ENCODE results near the gene ABHD12B. TPM values are rescaled to one million over a fixed set of nuclear protein-coding genes. Genes with fewer than 3 reads are reported as not detected.

The ABHD12B gene
- total RNA-seq, 4 donors from 2014 or later = not detected

DNA sequence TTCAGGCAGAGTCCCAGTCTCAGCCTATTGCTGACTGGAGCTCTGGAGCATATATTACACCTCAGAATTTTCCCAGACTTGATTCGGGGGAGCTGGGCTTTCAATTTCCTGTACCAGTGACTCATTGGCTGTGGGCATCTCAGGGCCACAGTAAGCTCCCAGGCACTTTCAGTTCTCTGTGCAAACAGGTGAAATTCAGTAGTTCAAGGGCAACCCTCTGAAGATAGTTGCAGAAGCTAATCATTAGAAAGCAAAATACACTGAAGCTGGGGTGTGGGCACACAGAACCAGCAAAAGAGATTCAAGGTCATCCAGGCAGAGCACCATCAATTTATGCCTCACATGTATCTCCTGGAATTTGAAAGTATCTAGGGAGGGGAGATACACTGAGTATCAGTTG, 32.8 kb upstream of the ABHD12B start:
- Histone ChIP-seq H3K4me1 (no peaks in the 10 kb centered on the region), H3K4me3 (no peak overlapping the region), H3K36me3 (no peaks in the 10 kb centered on the region), H3K9me3 (no peaks in the 10 kb centered on the region), H3K27me3 (peaks cover 7% of the 10 kb centered on the region), H3K27ac (no peak overlapping the region)
- TF ChIP-seq POLR2A (IDR thresholded peaks at IDR 0.05) (no peak), POLR2AphosphoS5 (IDR thresholded peaks at IDR 0.05) (no peak), EP300 (IDR thresholded peaks at IDR 0.05) (no peak)
- TF ChIP-seq, protein P1, sequence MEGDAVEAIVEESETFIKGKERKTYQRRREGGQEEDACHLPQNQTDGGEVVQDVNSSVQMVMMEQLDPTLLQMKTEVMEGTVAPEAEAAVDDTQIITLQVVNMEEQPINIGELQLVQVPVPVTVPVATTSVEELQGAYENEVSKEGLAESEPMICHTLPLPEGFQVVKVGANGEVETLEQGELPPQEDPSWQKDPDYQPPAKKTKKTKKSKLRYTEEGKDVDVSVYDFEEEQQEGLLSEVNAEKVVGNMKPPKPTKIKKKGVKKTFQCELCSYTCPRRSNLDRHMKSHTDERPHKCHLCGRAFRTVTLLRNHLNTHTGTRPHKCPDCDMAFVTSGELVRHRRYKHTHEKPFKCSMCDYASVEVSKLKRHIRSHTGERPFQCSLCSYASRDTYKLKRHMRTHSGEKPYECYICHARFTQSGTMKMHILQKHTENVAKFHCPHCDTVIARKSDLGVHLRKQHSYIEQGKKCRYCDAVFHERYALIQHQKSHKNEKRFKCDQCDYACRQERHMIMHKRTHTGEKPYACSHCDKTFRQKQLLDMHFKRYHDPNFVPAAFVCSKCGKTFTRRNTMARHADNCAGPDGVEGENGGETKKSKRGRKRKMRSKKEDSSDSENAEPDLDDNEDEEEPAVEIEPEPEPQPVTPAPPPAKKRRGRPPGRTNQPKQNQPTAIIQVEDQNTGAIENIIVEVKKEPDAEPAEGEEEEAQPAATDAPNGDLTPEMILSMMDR (IDR thresholded peaks at IDR 0.05) = no peak
- ATAC-seq = no peak
- 83% methylated on average over 1 of the region's 1 CpG; no CpG with 5 or more reads in 1 of the 2 donors for WGBS, 2 donors (ENCODE audit: low coverage in 1 of 2)

DNA sequence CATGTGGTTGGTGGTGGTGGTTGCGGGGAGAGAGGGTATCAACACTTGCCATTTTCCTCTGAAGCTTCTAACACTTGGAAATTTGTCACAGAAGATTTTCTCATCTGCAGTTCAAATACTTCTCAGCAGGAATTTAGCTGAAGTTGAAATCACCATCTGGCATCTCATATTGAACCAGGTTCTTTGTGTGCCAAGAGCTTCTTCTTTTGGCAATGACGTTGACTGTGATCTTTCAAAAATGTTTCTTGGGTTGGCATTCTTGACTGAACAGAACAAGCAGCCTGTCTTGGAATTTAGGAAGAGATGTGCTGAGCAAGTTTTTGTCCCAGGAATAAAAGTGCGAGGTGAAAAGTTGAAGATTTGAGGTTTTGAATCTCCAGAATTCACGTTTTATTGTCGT, 32.2 kb upstream of the ABHD12B start:
- no peak overlapping the region for H3K27ac ChIP-seq
- no peaks in the 10 kb centered on the region for H3K36me3 ChIP-seq
- 86 to 90% methylated on average over 5 of the region's 5 CpGs for WGBS, 2 donors (ENCODE audit: low coverage in 1 of 2)
- no peak for ATAC-seq
- no peak overlapping the region for H3K4me3 ChIP-seq
- H3K4me1 ChIP-seq = no peaks in the 10 kb centered on the region
- peaks cover 7% of the 10 kb centered on the region for H3K27me3 ChIP-seq
- TF ChIP-seq, protein P1 (IDR thresholded peaks at IDR 0.05) = no peak
- no peak for TF ChIP-seq POLR2AphosphoS5 (IDR thresholded peaks at IDR 0.05)
- no peak for TF ChIP-seq POLR2A (IDR thresholded peaks at IDR 0.05)
- TF ChIP-seq EP300 (IDR thresholded peaks at IDR 0.05) = no peak
- no peaks in the 10 kb centered on the region for H3K9me3 ChIP-seq

DNA sequence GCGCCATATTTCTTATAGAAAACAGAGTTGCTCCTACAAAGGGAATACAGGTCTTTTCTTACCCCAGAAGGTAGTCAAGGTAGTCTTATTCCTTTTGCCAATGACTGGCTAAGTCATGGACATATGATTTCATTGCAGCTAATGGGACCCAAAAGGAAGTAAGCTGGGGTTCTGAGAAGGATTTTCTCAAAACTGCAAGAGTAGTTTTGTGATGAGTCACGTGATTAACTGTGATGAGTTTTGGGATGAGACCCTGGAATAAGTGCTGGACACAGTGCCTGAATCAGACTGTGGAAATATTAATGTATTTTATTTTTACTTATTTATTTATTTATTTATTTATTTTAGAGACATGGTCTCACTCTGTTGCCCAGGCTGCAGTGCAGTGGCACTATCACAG, 27.5 kb upstream of the ABHD12B start:
- H3K36me3 ChIP-seq = no peaks in the 10 kb centered on the region
- ATAC-seq = no peak
- WGBS, 2 donors (ENCODE audit: low coverage in 1 of 2) = 100% methylated on average over 2 of the region's 2 CpGs
- peaks cover 7% of the 10 kb centered on the region for H3K27me3 ChIP-seq
- no peak overlapping the region for H3K4me3 ChIP-seq
- TF ChIP-seq, protein P1 (IDR thresholded peaks at IDR 0.05) = no peak
- TF ChIP-seq POLR2A (IDR thresholded peaks at IDR 0.05) (no peak), POLR2AphosphoS5 (IDR thresholded peaks at IDR 0.05) (no peak), EP300 (IDR thresholded peaks at IDR 0.05) (no peak)
- no peak overlapping the region for H3K27ac ChIP-seq
- H3K4me1 ChIP-seq = no peaks in the 10 kb centered on the region
- H3K9me3 ChIP-seq = no peaks in the 10 kb centered on the region

DNA sequence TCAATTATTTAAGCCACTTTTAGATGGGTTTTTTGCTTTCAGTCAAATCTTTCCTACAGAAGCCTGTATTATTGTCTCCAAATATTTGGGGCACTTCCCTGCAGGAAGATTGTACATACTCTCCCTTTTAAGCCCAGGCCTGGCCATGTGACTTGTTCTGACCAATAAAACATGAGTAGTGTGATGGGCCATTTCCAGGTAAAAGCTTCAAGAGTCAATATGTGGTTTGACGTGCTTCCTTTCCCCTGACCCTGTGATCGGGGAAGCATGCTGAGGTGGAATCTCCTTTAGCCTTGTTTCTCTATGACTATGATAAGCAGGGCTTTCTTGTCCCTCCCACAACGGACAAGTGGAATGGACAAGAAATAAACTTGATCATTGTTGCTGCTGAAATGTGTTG, 26.7 kb upstream of the ABHD12B start:
- Histone ChIP-seq H3K27me3 (peaks cover 4% of the 10 kb centered on the region), H3K27ac (no peak overlapping the region), H3K4me3 (no peak overlapping the region), H3K36me3 (no peaks in the 10 kb centered on the region), H3K4me1 (no peaks in the 10 kb centered on the region), H3K9me3 (no peaks in the 10 kb centered on the region)
- 88% methylated on average over 3 of the region's 3 CpGs; no CpG with 5 or more reads in 1 of the 2 donors for WGBS, 2 donors (ENCODE audit: low coverage in 1 of 2)
- no peak for ATAC-seq
- no peak for TF ChIP-seq POLR2A (IDR thresholded peaks at IDR 0.05)
- TF ChIP-seq, protein P1 (IDR thresholded peaks at IDR 0.05) = no peak
- TF ChIP-seq POLR2AphosphoS5 (IDR thresholded peaks at IDR 0.05) = no peak
- no peak for TF ChIP-seq EP300 (IDR thresholded peaks at IDR 0.05)

DNA sequence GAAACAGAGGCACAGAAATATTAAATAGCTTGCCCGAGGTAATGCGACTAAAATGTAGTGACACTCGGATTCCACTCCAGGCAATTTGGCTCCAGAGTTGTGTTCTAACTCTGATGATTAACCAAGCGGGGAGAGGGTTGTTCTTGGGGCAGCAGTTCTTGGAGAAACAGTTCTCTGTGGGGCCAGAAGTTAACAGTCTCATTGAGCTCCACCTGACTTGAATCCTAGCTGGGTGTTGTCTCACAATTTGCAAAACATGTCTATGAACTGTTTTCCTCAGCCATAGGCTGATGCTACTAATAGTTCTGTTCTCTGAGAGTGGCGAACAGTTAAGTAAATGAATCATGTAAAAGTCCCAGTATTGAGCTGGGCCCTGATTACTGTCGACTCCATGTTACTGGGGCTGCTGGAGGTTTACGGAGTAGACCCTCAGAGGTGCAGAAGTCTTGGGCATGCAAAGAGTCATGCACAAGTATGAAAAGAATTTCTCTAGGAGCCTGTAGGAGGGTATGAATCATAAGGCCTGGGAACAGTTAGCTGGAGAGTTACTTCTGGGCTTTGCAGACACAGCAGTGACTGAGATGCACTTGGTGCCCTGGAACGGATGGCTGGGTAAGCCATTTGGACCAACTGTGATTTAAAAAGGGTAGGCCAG, 25.5 kb upstream of the ABHD12B start:
- Histone ChIP-seq H3K4me3 (no peak overlapping the region), H3K9me3 (no peaks in the 10 kb centered on the region), H3K36me3 (no peaks in the 10 kb centered on the region), H3K27me3 (no peaks in the 10 kb centered on the region), H3K4me1 (no peaks in the 10 kb centered on the region), H3K27ac (no peak overlapping the region)
- no peak for ATAC-seq
- TF ChIP-seq POLR2A (IDR thresholded peaks at IDR 0.05) = no peak
- TF ChIP-seq POLR2AphosphoS5 (IDR thresholded peaks at IDR 0.05) = no peak
- TF ChIP-seq, protein P1 (IDR thresholded peaks at IDR 0.05) = no peak
- no peak for TF ChIP-seq EP300 (IDR thresholded peaks at IDR 0.05)
- 74 to 83% methylated on average over 6 of the region's 8 CpGs for WGBS, 2 donors (ENCODE audit: low coverage in 1 of 2)

All from gastroesophageal sphincter (tissue), 4 donors.